Lower leg skin (tissue), 3 donors: Measurements from ENCODE around the gene KLHDC4.

ENCODE experiments used
- CTCF ChIP-seq, 3 donors: fragments of 450-650 bp; IDR thresholded peaks; one replicate each; pipeline ENCODE4 v1.5.1; 2016; ENCODE audit warnings: antibody characterized with exemption in 3 of 3, mild to moderate bottlenecking in 3 of 3, moderate library complexity in 2 of 3
- POLR2A ChIP-seq, 2 donors: fragments of 450-650 bp; IDR thresholded peaks; one replicate each; pipeline ENCODE4 v1.6.1; 2016 to 2017; ENCODE audit warnings: antibody characterized with exemption in 2 of 2, mild to moderate bottlenecking in 1 of 2, moderate library complexity in 1 of 2

DNA sequence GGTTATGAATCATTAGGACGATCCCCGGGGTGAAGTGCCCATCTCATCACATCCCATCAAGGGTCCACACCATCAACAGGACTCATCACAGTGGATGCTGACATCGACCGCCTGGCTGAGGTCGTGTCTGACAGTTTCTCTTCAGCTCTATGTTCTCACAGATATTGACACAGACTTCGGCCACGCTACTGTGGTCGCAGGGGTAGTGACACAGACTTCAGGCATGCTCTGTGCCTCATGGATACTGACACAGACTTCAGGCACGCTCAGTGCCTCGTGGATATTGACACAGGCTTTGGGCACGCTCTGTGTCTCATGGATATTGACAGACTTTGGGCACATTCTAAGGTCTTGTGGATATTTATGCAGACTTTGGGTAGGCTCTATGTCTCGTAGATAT, 50.1 kb downstream of the KLHDC4 start:
- TF ChIP-seq CTCF (IDR thresholded peaks at IDR 0.05) (no peak), POLR2A (IDR thresholded peaks at IDR 0.05) (no peak)
